Measurements from ENCODE around the gene NT5DC1. TPM values are rescaled to one million over a fixed set of nuclear protein-coding genes. Genes with fewer than 3 reads are reported as not detected.

Gene NT5DC1
- total RNA-seq, 1 donor: 6.5 TPM

DNA sequence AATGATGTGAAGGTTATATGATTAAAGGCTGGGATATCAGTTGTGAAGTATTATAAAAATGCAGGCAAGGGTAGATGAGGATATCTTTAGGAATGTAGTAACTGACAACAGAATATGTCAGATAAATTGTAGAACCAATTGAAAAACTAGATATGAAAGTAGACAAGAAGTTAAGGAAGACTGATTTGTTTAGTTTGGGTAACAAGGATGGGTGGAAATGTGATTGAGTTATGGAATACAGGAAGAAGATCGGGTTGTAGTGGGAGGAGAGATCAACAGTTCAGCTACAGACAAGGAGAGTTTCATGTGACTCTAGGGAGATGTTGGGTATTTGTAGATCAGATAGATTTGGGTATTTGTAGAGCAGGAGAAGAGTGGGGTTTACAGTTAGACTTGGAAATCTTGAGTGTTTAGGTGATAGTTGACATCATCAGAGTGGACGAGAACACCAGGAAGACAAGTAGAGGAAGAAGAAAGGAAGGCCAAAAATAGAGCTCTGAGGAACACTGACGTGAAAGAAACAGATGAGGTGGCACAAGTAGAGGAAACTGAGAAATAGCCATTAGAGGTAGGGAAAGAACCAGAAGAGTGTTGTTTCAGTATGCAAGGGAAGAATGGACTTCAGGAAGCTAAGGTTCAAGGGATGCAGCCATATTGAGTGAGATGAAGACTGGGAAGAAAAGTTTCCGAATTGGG is 191.2 kb downstream of the NT5DC1 start:
- no peaks in the 10 kb centered on the region for H3K27me3 ChIP-seq (ENCODE audit: insufficient read depth, low read length)
- no peak overlapping the region for H3K4me3 ChIP-seq (ENCODE audit: low read length)
- no peaks in the 10 kb centered on the region for H3K9me3 ChIP-seq (ENCODE audit: low read depth, low read length)
- peaks cover 5% of the 10 kb centered on the region for H3K4me1 ChIP-seq (ENCODE audit: insufficient read depth, low read length)

DNA sequence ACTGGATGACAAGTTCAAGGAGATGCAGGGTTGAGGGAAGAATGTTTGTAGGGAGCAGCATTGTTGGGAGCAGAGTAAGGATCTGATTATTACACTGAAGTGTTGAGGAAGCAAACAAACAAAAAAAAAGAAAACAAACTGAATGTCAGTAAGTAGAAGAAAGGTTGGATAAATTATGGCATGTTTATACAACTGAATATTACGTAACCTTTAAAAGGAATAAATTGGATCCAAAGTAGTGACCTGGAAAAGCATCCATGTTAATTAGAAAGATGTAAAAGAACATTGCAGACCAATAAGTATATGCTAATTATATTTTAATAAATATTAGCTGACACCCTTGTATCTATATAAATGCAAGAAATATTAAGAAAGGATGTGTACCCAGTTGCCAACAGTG is 191.9 kb downstream of the NT5DC1 start:
- no peaks in the 10 kb centered on the region for H3K27me3 ChIP-seq (ENCODE audit: insufficient read depth, low read length)
- H3K9me3 ChIP-seq (ENCODE audit: low read depth, low read length): no peaks in the 10 kb centered on the region
- H3K4me3 ChIP-seq (ENCODE audit: low read length): no peak overlapping the region
- peaks cover 5% of the 10 kb centered on the region for H3K4me1 ChIP-seq (ENCODE audit: insufficient read depth, low read length)

DNA sequence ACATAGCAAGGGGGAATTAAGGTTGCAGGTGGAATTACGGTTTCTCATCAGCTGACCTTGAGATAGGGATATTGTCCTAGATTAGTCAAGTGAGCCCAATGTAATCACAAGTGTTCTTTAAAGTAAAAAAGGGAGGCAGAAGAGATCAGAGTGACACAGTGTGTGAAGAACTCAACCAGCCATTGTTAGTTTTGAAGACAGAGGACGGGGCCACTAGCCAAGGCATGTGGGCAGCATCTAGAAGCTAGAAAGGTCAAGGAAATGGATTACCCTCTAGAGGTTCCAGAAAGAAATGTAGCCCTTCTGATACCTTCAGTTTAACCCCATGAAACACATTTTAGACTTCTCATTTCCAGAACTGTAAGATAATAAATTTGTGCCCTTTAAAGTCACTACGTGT is 197.6 kb downstream of the NT5DC1 start:
- Histone ChIP-seq H3K27me3 (ENCODE audit: insufficient read depth, low read length) (no peaks in the 10 kb centered on the region), H3K4me1 (ENCODE audit: insufficient read depth, low read length) (no peaks in the 10 kb centered on the region), H3K9me3 (ENCODE audit: low read depth, low read length) (no peaks in the 10 kb centered on the region), H3K4me3 (ENCODE audit: low read length) (no peak overlapping the region)

DNA sequence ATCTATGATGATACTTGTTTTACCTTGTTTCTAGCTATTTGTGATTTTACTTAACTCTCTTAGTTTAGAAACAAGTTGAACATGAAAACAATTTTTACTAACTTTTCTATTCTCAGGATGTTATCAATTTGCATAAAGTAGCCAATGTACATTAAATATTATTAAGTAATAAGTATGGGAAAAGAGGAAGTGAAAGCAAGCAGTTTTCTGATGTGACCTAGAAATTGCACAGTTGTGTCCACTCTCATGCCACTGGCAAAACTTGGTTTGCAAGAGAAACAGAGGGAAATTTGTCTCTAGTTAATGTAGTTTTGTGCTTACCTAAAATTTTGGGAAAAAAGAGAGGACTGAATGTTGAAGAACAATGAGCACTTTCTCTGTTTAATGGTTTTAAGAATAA is 198.3 kb downstream of the NT5DC1 start:
- no peaks in the 10 kb centered on the region for H3K4me1 ChIP-seq (ENCODE audit: insufficient read depth, low read length)
- H3K9me3 ChIP-seq (ENCODE audit: low read depth, low read length): no peaks in the 10 kb centered on the region
- H3K4me3 ChIP-seq (ENCODE audit: low read length): no peak overlapping the region
- no peaks in the 10 kb centered on the region for H3K27me3 ChIP-seq (ENCODE audit: insufficient read depth, low read length)

Other genes with a start within 250 kb of the NT5DC1 start
- gene FRK, start 40.0 kb upstream of the NT5DC1 start, total RNA-seq: not detected
- 0.31 TPM for gene COL10A1, start 25.3 kb downstream of the NT5DC1 start, total RNA-seq
- gene TSPYL4, start 153.2 kb downstream of the NT5DC1 start, total RNA-seq: 39.8 TPM
- 179 TPM for gene TSPYL1, start 179.1 kb downstream of the NT5DC1 start, total RNA-seq